Measurements from ENCODE around the gene TCF7L2.

DNA sequence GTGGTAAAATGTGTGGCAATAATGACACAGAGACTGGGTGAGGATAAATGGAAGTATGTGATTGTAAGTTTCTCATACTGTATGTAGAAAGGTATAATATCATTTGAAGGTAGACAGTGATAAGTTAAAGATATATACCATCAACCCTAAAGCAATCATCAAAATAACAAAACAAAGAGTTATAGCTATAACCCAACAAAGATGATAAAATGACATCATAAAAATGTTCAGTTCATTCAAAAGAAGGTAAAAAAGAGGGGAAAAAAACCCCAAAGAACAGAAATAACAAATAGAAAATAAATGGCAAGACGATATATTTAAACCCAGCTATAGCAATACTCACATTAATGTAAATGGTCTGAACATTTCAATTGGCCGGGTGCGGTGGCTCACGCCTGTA, 17.4 kb upstream of the TCF7L2 start:
- TF ChIP-seq, protein P1, sequence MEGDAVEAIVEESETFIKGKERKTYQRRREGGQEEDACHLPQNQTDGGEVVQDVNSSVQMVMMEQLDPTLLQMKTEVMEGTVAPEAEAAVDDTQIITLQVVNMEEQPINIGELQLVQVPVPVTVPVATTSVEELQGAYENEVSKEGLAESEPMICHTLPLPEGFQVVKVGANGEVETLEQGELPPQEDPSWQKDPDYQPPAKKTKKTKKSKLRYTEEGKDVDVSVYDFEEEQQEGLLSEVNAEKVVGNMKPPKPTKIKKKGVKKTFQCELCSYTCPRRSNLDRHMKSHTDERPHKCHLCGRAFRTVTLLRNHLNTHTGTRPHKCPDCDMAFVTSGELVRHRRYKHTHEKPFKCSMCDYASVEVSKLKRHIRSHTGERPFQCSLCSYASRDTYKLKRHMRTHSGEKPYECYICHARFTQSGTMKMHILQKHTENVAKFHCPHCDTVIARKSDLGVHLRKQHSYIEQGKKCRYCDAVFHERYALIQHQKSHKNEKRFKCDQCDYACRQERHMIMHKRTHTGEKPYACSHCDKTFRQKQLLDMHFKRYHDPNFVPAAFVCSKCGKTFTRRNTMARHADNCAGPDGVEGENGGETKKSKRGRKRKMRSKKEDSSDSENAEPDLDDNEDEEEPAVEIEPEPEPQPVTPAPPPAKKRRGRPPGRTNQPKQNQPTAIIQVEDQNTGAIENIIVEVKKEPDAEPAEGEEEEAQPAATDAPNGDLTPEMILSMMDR (IDR thresholded peaks at IDR 0.05) = no peak
- no peak for TF ChIP-seq POLR2A (IDR thresholded peaks at IDR 0.05)
- no peak for TF ChIP-seq POLR2AphosphoS5 (IDR thresholded peaks at IDR 0.05; ENCODE audit: insufficient read depth in 1 of 2, low read depth in 1 of 2)
